GM23338 (cell line): ENCODE data around the gene MATN1. TPM values are rescaled to one million over a fixed set of nuclear protein-coding genes. Genes with fewer than 3 reads are reported as not detected.

Experiments used
- ATAC-seq: fragments of 200-7000 bp; cut with Tn5 transposase; 3 replicates; pipeline ENCODE4 v1.9.1; 2020
- DNase-seq: peaks from one replicate; pipeline ENCODE4 v3.0.0-alpha.2; 2015; ENCODE audit warnings: low spot score
- H2AFZ ChIP-seq: fragments of 200-600 bp; sonication (generic); 2 replicates; pipeline ENCODE4 v1.8.0; 2016; ENCODE audit warnings: antibody characterized with exemption, mild to moderate bottlenecking, moderate library complexity
- H3F3A ChIP-seq: fragments of 200-600 bp; sonication (generic); replicated peaks from 2 replicates; pipeline ENCODE4 v1.8.0; 2017; ENCODE audit warnings: antibody characterized with exemption, mixed run types, low read depth
- H3K27ac ChIP-seq: fragments of 200-600 bp; sonication (generic); 2 replicates; pipeline ENCODE4 v1.6.1; 2016; ENCODE audit warnings: low read depth
- H3K27me3 ChIP-seq: fragments of 200-600 bp; sonication (generic); 2 replicates; pipeline ENCODE4 v1.8.0; 2016; ENCODE audit warnings: mild to moderate bottlenecking, mixed run types, moderate library complexity; ENCODE audit not compliant: insufficient read depth
- H3K36me3 ChIP-seq: fragments of 200-600 bp; sonication (generic); 2 replicates; pipeline ENCODE4 v1.8.0; 2016; ENCODE audit warnings: mild to moderate bottlenecking; ENCODE audit not compliant: insufficient read depth
- H3K4me1 ChIP-seq: fragments of 200-600 bp; sonication (generic); 2 replicates; pipeline ENCODE4 v1.8.0; 2016; ENCODE audit warnings: mild to moderate bottlenecking, moderate library complexity; ENCODE audit not compliant: insufficient read depth
- H3K4me2 ChIP-seq: fragments of 200-600 bp; sonication (generic); 2 replicates; pipeline ENCODE4 v1.7.1; 2017; ENCODE audit warnings: mixed run types
- H3K4me3 ChIP-seq: fragments of 200-600 bp; sonication (generic); 2 replicates; pipeline ENCODE4 v1.6.1; 2016; ENCODE audit warnings: mixed run types
- H3K79me2 ChIP-seq: fragments of 200-600 bp; sonication (generic); replicated peaks from 2 replicates; pipeline ENCODE4 v1.8.0; 2017; ENCODE audit warnings: mild to moderate bottlenecking; ENCODE audit not compliant: insufficient read depth
- H3K9me2 ChIP-seq: fragments of 200-600 bp; sonication (generic); 2 replicates; pipeline ENCODE4 v1.8.0; 2017; ENCODE audit not compliant: insufficient read depth
- H4K20me1 ChIP-seq: fragments of 200-600 bp; sonication (generic); replicated peaks from 2 replicates; pipeline ENCODE4 v1.8.0; 2017; ENCODE audit warnings: mild to moderate bottlenecking; ENCODE audit not compliant: insufficient read depth
- H3K27ac Mint-ChIP-seq: 2 replicates; pipeline ENCODE4 v1.8.0; 2020; ENCODE audit warnings: inconsistent platforms, mild to moderate bottlenecking, moderate library complexity, mixed read lengths
- H3K27me3 Mint-ChIP-seq: 3 replicates; pipeline ENCODE4 v1.8.0; 2022; ENCODE audit warnings: low read depth, mild to moderate bottlenecking, moderate library complexity, mixed read lengths, inconsistent platforms; ENCODE audit not compliant: insufficient read depth, poor library complexity
- H3K36me3 Mint-ChIP-seq: 3 replicates; pipeline ENCODE4 v1.8.0; 2021; ENCODE audit warnings: low read depth, mild to moderate bottlenecking, inconsistent platforms, moderate library complexity, mixed read lengths
- H3K4me1 Mint-ChIP-seq: 3 replicates; pipeline ENCODE4 v1.8.0; 2020; ENCODE audit warnings: mild to moderate bottlenecking, inconsistent platforms, mixed read lengths
- H3K4me3 Mint-ChIP-seq: 3 replicates; pipeline ENCODE4 v1.8.0; 2021; ENCODE audit warnings: moderate library complexity, mild to moderate bottlenecking, inconsistent platforms, mixed read lengths
- H3K9me3 Mint-ChIP-seq: 3 replicates; pipeline ENCODE4 v1.8.0; 2020; ENCODE audit warnings: moderate library complexity, mild to moderate bottlenecking, inconsistent platforms, mixed read lengths
- CREB1 ChIP-seq: fragments of 250-450 bp; sonication (Bioruptor Pico); IDR thresholded peaks from 2 replicates; pipeline ENCODE4 v1.5.0; 2020; ENCODE audit warnings: low read depth, mild to moderate bottlenecking, moderate library complexity
- EZH2phosphoT487 ChIP-seq: fragments of 200-600 bp; sonication (generic); IDR thresholded peaks from one replicate; pipeline ENCODE4 v1.8.1; 2018; ENCODE audit warnings: antibody characterized with exemption; ENCODE audit not compliant: unreplicated experiment
- NANOG ChIP-seq: IDR thresholded peaks from 2 replicates; pipeline ENCODE4 v1.6.1; 2016; ENCODE audit warnings: antibody characterized with exemption, borderline replicate concordance
- POLR2AphosphoS5 ChIP-seq: IDR thresholded peaks from 2 replicates; pipeline ENCODE4 v1.6.1; 2016; ENCODE audit warnings: antibody characterized with exemption, low read depth
- REST ChIP-seq: IDR thresholded peaks from one replicate; pipeline ENCODE4 v1.6.1; 2018; ENCODE audit warnings: antibody characterized with exemption; ENCODE audit not compliant: unreplicated experiment
- ZNF114 ChIP-seq: fragments of 250-450 bp; sonication (Bioruptor Pico); IDR thresholded peaks from 2 replicates; pipeline ENCODE4 v1.5.0; 2020; ENCODE audit warnings: mild to moderate bottlenecking, moderate library complexity
- ZNF331 ChIP-seq: fragments of 250-450 bp; sonication (Bioruptor Pico); IDR thresholded peaks from 2 replicates; pipeline ENCODE4 v1.5.0; 2020; ENCODE audit warnings: low read depth, mild to moderate bottlenecking, moderate library complexity
- polyA plus RNA-seq: library from polyadenylated mRNA; unstranded; fragments of >200 nt; fragmentation: Nextera tagmentation; extraction: Ambion mirVana; gene quantifications from 2 replicates; pipeline ENCODE4 v1.2.1, GENCODE V29; 2016
- total RNA-seq: library from RNA; depleted of rRNA; stranded (reverse); fragments of >200 nt; shearing (Covaris generic); gene quantifications from 2 replicates; pipeline ENCODE4 v1.2.3, GENCODE V29; 2014

MATN1 gene
- total and polyA plus RNA-seq, 2 experiments from 2014 or later: 0.08 to 0.31 TPM

- TF ChIP-seq REST: no peak
These were observed 47.6 kb downstream of the MATN1 start (continued) for GRCh38 chr1:30675761-30676160.

GRCh38 chr1:30675289-30675688 lies 48.1 kb downstream of the MATN1 start:
- Histone ChIP-seq H3K4me2 (no peak overlapping the region), H3K4me1 (no peaks in the 10 kb centered on the region), H3K9me2 (no peaks in the 10 kb centered on the region), H3F3A (no peaks in the 10 kb centered on the region), H3K79me2 (no peaks in the 10 kb centered on the region), H3K4me3 (no peak overlapping the region), H3K27me3 (no peaks in the 10 kb centered on the region), H4K20me1 (no peaks in the 10 kb centered on the region), H2AFZ (no peak overlapping the region), H3K36me3 (no peaks in the 10 kb centered on the region), H3K27ac (no peak overlapping the region)
- Mint-ChIP-seq H3K36me3 (peaks cover 9% of the 10 kb centered on the region; the same call in 1 of the 3 replicates), H3K9me3 (peaks cover 44% of the 10 kb centered on the region), H3K27ac (no peak overlapping the region), H3K4me3 (no peak overlapping the region), H3K27me3 (peaks cover 8% of the 10 kb centered on the region), H3K4me1 (no peaks in the 10 kb centered on the region)
- no peak for TF ChIP-seq POLR2AphosphoS5
- TF ChIP-seq NANOG: no peak
- TF ChIP-seq CREB1 (CRISPR knock-in tag): no peak
- no peak for TF ChIP-seq ZNF331 (CRISPR knock-in tag)
- TF ChIP-seq EZH2phosphoT487: no peak
- no peak for TF ChIP-seq ZNF114 (CRISPR knock-in tag)
- DNase-seq (no peak), ATAC-seq (no peak)

GRCh38 chr1:30673395-30673794 lies 50.0 kb downstream of the MATN1 start:
- Mint-ChIP-seq H3K27ac (no peak overlapping the region), H3K4me1 (no peaks in the 10 kb centered on the region), H3K4me3 (no peak overlapping the region), H3K27me3 (peaks cover 5% of the 10 kb centered on the region), H3K9me3 (peaks cover 31% of the 10 kb centered on the region), H3K36me3 (peaks cover 4% of the 10 kb centered on the region; the same call in 1 of the 3 replicates)
- no peaks in the 10 kb centered on the region for H3K4me1 ChIP-seq
- no peaks in the 10 kb centered on the region for H3K9me2 ChIP-seq
- DNase-seq (no peak), ATAC-seq (no peak)
- no peaks in the 10 kb centered on the region for H3K27me3 ChIP-seq
- H3F3A ChIP-seq: no peaks in the 10 kb centered on the region
- no peaks in the 10 kb centered on the region for H3K36me3 ChIP-seq
- no peak overlapping the region for H2AFZ ChIP-seq
- no peak overlapping the region for H3K4me2 ChIP-seq
- no peak overlapping the region for H3K4me3 ChIP-seq
- no peaks in the 10 kb centered on the region for H4K20me1 ChIP-seq
- no peak overlapping the region for H3K27ac ChIP-seq
- no peaks in the 10 kb centered on the region for H3K79me2 ChIP-seq
- TF ChIP-seq ZNF114 (CRISPR knock-in tag) (no peak), EZH2phosphoT487 (no peak), REST (no peak)
